ENCODE data around the gene IFNA10. TPM values are rescaled to one million over a fixed set of nuclear protein-coding genes. Genes with fewer than 3 reads are reported as not detected.
"Not testable (repeated sequence)": the region's sequence is repeated elsewhere in the genome, so short reads cannot be mapped to it uniquely, and the experiment has no call there.

Gene IFNA10
- total RNA-seq, 1 donor from 2014 or later, result not detected

GRCh38 chr9:21194867-21195776, 11.8 kb downstream of the IFNA10 start:
- ATAC-seq, result peak; percentile 69
- DNase-seq (ENCODE audit: low spot score), result not testable (repeated sequence)

GRCh38 chr9:21187487-21187886, 19.5 kb downstream of the IFNA10 start, which contains the start of gene IFNA4:
Gene IFNA4 (minus strand): TSS chr9:21187587. CDS start chr9:21187531, 56 bp downstream.
- not testable (repeated sequence) for DNase-seq (ENCODE audit: low spot score); ATAC-seq

- not testable (repeated sequence) for DNase-seq (ENCODE audit: low spot score)
- peak; percentile 66 for ATAC-seq
Observed at GRCh38 chr9:21182810-21183736, 23.9 kb downstream of the IFNA10 start.

- DNase-seq (ENCODE audit: low spot score) (no peak), ATAC-seq (no peak)
Observed at GRCh38 chr9:21174671-21175070, 32.3 kb downstream of the IFNA10 start.

- DNase-seq (ENCODE audit: low spot score) (no peak), ATAC-seq (no peak)
Observed at GRCh38 chr9:21172156-21172555, 34.8 kb downstream of the IFNA10 start.

- ATAC-seq (no peak), DNase-seq (ENCODE audit: low spot score) (no peak)
Observed at GRCh38 chr9:21171351-21171750, 35.6 kb downstream of the IFNA10 start.

GRCh38 chr9:21166560-21166959, 40.4 kb downstream of the IFNA10 start, which contains the start of gene IFNA21:
Gene IFNA21 (minus strand): TSS chr9:21166660. CDS start chr9:21166612, 48 bp downstream.
- ATAC-seq; DNase-seq (ENCODE audit: low spot score): not testable (repeated sequence)

GRCh38 chr9:21165516-21165915, 41.4 kb downstream of the IFNA10 start:
- no peak for DNase-seq (ENCODE audit: low spot score)
- no peak for ATAC-seq

GRCh38 chr9:21160178-21160577, 46.8 kb downstream of the IFNA10 start:
- DNase-seq (ENCODE audit: low spot score) (no peak), ATAC-seq (no peak)

Other genes with a start within 250 kb of the IFNA10 start
- gene HACD4, start 175.5 kb downstream of the IFNA10 start, total RNA-seq, result 0.13 TPM
- gene IFNB1, start 129.2 kb downstream of the IFNA10 start, total RNA-seq, result not detected
- gene IFNW1, start 65.3 kb downstream of the IFNA10 start, total RNA-seq, result not detected
- not detected for gene IFNA21, start 40.5 kb downstream of the IFNA10 start, total RNA-seq
- gene IFNA4, start 19.6 kb downstream of the IFNA10 start, total RNA-seq, result not detected
- not detected for gene IFNA7, start 4.9 kb downstream of the IFNA10 start, total RNA-seq
- gene IFNA16, start 10.2 kb upstream of the IFNA10 start, total RNA-seq, result not detected
- not detected for gene IFNA17, start 21.1 kb upstream of the IFNA10 start, total RNA-seq
- gene IFNA14, start 32.9 kb upstream of the IFNA10 start, total RNA-seq, result not detected
- not detected for gene IFNA5, start 98.2 kb upstream of the IFNA10 start, total RNA-seq
- gene KLHL9, start 128.3 kb upstream of the IFNA10 start, total RNA-seq, result 6.2 TPM
- not detected for gene IFNA6, start 143.7 kb upstream of the IFNA10 start, total RNA-seq
- not detected for gene IFNA13, start 160.9 kb upstream of the IFNA10 start, total RNA-seq
- gene IFNA2, start 178.3 kb upstream of the IFNA10 start, total RNA-seq, result not detected
- gene IFNA8, start 202.0 kb upstream of the IFNA10 start, total RNA-seq, result not detected
- gene IFNA1, start 233.3 kb upstream of the IFNA10 start, total RNA-seq, result not detected

All from left lobe of liver (tissue), 2 donors.